HFF-Myc (cell line): ENCODE data around the gene IGF2BP3.
A peak's percentile ranks its signal among the peaks of the same experiment; 100 is the strongest.

Experiments
- DNase-seq: peaks from one replicate; pipeline ENCODE4 v3.0.0-alpha.2; 2011; ENCODE audit warnings: low read depth; ENCODE audit errors: extremely low read depth
- H3K4me3 ChIP-seq: replicated peaks from 2 replicates; pipeline ENCODE4 v1.5.1; 2011; ENCODE audit warnings: low read depth, mild to moderate bottlenecking, control low read depth, low read length
- TF ChIP-seq, protein P1 (sequence below): IDR thresholded peaks from 2 replicates; pipeline ENCODE4 v1.5.1; 2012; ENCODE audit warnings: mild to moderate bottlenecking, low read depth, low read length, control low read depth; ENCODE audit errors: missing control alignments

The IGF2BP3 gene

GRCh38 chr7:23467291-23467805 is 2.9 kb downstream of the IGF2BP3 start:
- DNase-seq, result no peak
- TF ChIP-seq, protein P1, sequence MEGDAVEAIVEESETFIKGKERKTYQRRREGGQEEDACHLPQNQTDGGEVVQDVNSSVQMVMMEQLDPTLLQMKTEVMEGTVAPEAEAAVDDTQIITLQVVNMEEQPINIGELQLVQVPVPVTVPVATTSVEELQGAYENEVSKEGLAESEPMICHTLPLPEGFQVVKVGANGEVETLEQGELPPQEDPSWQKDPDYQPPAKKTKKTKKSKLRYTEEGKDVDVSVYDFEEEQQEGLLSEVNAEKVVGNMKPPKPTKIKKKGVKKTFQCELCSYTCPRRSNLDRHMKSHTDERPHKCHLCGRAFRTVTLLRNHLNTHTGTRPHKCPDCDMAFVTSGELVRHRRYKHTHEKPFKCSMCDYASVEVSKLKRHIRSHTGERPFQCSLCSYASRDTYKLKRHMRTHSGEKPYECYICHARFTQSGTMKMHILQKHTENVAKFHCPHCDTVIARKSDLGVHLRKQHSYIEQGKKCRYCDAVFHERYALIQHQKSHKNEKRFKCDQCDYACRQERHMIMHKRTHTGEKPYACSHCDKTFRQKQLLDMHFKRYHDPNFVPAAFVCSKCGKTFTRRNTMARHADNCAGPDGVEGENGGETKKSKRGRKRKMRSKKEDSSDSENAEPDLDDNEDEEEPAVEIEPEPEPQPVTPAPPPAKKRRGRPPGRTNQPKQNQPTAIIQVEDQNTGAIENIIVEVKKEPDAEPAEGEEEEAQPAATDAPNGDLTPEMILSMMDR, result no peak
- H3K4me3 ChIP-seq, result peak overlapping the region; percentile 76

- no peak overlapping the region for H3K4me3 ChIP-seq
- DNase-seq, result no peak
- TF ChIP-seq, protein P1, result no peak
These were observed 7.4 kb downstream of the IGF2BP3 start for GRCh38 chr7:23462846-23463245.

DNA sequence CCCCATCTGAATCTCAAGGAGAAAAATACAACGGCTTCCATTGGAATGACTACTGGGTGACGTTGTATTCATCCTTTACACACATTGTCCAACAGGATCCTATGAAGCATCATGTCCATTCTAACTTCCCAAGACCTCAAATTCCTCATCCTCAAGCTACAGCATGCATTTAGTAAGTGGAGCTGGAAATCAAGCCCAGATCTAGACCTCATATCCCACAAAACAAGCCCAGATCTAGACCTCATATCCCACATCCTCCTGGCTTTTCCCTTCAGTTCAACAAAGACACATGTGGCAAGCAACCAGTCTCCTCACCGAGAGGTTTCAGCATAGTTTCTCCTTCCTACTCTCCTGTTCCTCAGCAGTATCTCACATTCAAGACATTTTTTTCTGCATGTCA is 12.2 kb downstream of the IGF2BP3 start:
- no peak for DNase-seq
- TF ChIP-seq, protein P1, result no peak
- no peak overlapping the region for H3K4me3 ChIP-seq

DNA sequence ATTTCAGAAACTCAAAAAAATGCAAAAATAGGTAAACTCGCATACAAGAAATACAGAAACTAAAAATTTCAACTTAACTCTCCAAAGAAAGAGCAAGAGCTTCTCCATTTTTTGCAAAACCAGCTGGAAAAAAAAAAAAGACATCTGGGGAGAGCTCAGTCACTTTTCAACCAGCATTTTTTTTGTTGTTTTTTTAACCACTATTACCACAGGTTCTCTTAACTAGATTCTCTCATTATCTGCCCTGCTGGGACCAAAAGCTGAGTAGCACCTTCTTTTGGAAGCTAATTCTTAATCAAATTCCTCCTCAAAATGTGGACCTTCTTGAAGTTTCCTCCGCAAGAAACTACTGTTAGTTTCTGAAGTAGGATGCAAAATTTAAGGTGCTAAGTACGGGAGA is 14.2 kb downstream of the IGF2BP3 start:
- TF ChIP-seq, protein P1, result no peak
- no peak for DNase-seq
- no peak overlapping the region for H3K4me3 ChIP-seq

- no peak for DNase-seq
- no peak overlapping the region for H3K4me3 ChIP-seq
- TF ChIP-seq, protein P1, result no peak
These were observed 15.3 kb downstream of the IGF2BP3 start for GRCh38 chr7:23454881-23455526.

GRCh38 chr7:23450518-23450917 is 19.8 kb downstream of the IGF2BP3 start:
- H3K4me3 ChIP-seq, result no peak overlapping the region
- DNase-seq, result no peak
- TF ChIP-seq, protein P1, result no peak

GRCh38 chr7:23449941-23450340 is 20.4 kb downstream of the IGF2BP3 start:
- DNase-seq, result no peak
- TF ChIP-seq, protein P1, result no peak
- H3K4me3 ChIP-seq, result no peak overlapping the region
